WTC11 (cell line): ENCODE measurements around the gene B3GLCT. TPM values are rescaled to one million over a fixed set of nuclear protein-coding genes. Genes with fewer than 3 reads are reported as not detected.

Experiments used
- ATAC-seq: fragments of 200-7000 bp; cut with Tn5 transposase; 2 replicates; pipeline ENCODE4 v1.10.0; 2021; ENCODE audit warnings: mild to moderate bottlenecking, moderate library complexity
- CTCF ChIA-PET: fragments of 300-600 bp; sonication (Branson Sonifier 250); formaldehyde crosslinking; loops from one replicate; lab custom pipeline; 2021; ENCODE audit warnings: antibody characterized with exemption; lab: Charles Lee
- POLR2A ChIA-PET: fragments of 350-600 bp; sonication (Branson Sonifier 250); formaldehyde crosslinking; loops from one replicate; lab custom pipeline; 2021; ENCODE audit warnings: antibody characterized with exemption; lab: Charles Lee
- DNase-seq: peaks from one replicate; pipeline ENCODE4 v3.0.0; 2021; ENCODE audit warnings: low spot score
- H3K27ac Mint-ChIP-seq: 2 replicates; pipeline ENCODE4 v1.8.0; 2021; ENCODE audit warnings: mixed read lengths
- H3K27me3 Mint-ChIP-seq: 2 replicates; pipeline ENCODE4 v1.8.0; 2021; ENCODE audit warnings: low read depth, mild to moderate bottlenecking, moderate library complexity, mixed read lengths
- H3K36me3 Mint-ChIP-seq: 2 replicates; pipeline ENCODE4 v1.8.0; 2021; ENCODE audit warnings: mixed read lengths
- H3K4me1 Mint-ChIP-seq: 2 replicates; pipeline ENCODE4 v1.8.0; 2022; ENCODE audit warnings: mixed read lengths
- H3K4me3 Mint-ChIP-seq: 2 replicates; pipeline ENCODE4 v1.8.0; 2021; ENCODE audit warnings: mild to moderate bottlenecking, moderate library complexity, mixed read lengths
- H3K9me3 Mint-ChIP-seq: 2 replicates; pipeline ENCODE4 v1.8.0; 2021; ENCODE audit warnings: mixed read lengths
- ETV6 ChIP-seq: sonication (generic); formaldehyde crosslinking; IDR thresholded peaks from 2 replicates; pipeline ENCODE4 v1.8.1; 2022; ENCODE audit warnings: mild to moderate bottlenecking, missing genetic modification reagents
- FOXK1 ChIP-seq: sonication (generic); formaldehyde crosslinking; IDR thresholded peaks from 2 replicates; pipeline ENCODE4 v1.8.0; 2022; ENCODE audit warnings: mild to moderate bottlenecking, moderate library complexity, missing genetic modification reagents
- HMGA2 ChIP-seq: fragments of 250-450 bp; sonication (Bioruptor Pico); IDR thresholded peaks from 2 replicates; pipeline ENCODE4 v1.4.0; 2021; ENCODE audit warnings: mild to moderate bottlenecking, moderate library complexity
- MXD4 ChIP-seq: fragments of 250-450 bp; sonication (Bioruptor Pico); IDR thresholded peaks from 2 replicates; pipeline ENCODE4 v1.8.0; 2021; ENCODE audit warnings: mild to moderate bottlenecking, moderate library complexity, borderline replicate concordance
- MYBL2 ChIP-seq: sonication (generic); formaldehyde crosslinking; IDR thresholded peaks from 2 replicates; pipeline ENCODE4 v1.8.1; 2023; ENCODE audit warnings: mild to moderate bottlenecking, moderate library complexity, missing genetic modification reagents
- NR2C2 ChIP-seq: sonication (generic); formaldehyde crosslinking; IDR thresholded peaks from 2 replicates; pipeline ENCODE4 v1.8.0; 2022; ENCODE audit warnings: mild to moderate bottlenecking, missing genetic modification reagents
- NR3C1 ChIP-seq: sonication (generic); formaldehyde crosslinking; conservative IDR thresholded peaks from 2 replicates; pipeline ENCODE4 v1.8.1; 2023; ENCODE audit warnings: low read depth, mild to moderate bottlenecking, missing genetic modification reagents
- PRRX2 ChIP-seq: fragments of 250-450 bp; sonication (Bioruptor Pico); IDR thresholded peaks from 2 replicates; pipeline ENCODE4 v1.8.0; 2021; ENCODE audit warnings: mild to moderate bottlenecking
- TEAD1 ChIP-seq: sonication (generic); formaldehyde crosslinking; IDR thresholded peaks from 2 replicates; pipeline ENCODE4 v1.8.0; 2022; ENCODE audit warnings: mild to moderate bottlenecking, missing genetic modification reagents
- TEAD4 ChIP-seq: sonication (generic); formaldehyde crosslinking; IDR thresholded peaks from 2 replicates; pipeline ENCODE4 v1.8.0; 2022; ENCODE audit warnings: mild to moderate bottlenecking, missing genetic modification reagents
- TP53 ChIP-seq: sonication (generic); formaldehyde crosslinking; IDR thresholded peaks from 2 replicates; pipeline ENCODE4 v1.8.1; 2023; ENCODE audit warnings: mild to moderate bottlenecking, missing genetic modification reagents
- ZNF121 ChIP-seq: sonication (generic); formaldehyde crosslinking; IDR thresholded peaks from 2 replicates; pipeline ENCODE4 v1.8.0; 2023; ENCODE audit warnings: missing genetic modification reagents
- ZNF423 ChIP-seq: fragments of 250-450 bp; sonication (Bioruptor Pico); IDR thresholded peaks from 2 replicates; pipeline ENCODE4 v2.1.2; 2022; ENCODE audit warnings: mild to moderate bottlenecking, moderate library complexity
- ZNF671 ChIP-seq: fragments of 250-450 bp; sonication (Bioruptor Pico); IDR thresholded peaks from 2 replicates; pipeline ENCODE4 v1.8.0; 2021; ENCODE audit warnings: mild to moderate bottlenecking
- total RNA-seq: library from RNA; stranded (reverse); gene quantifications from 3 replicates; pipeline ENCODE4 v1.2.3, GENCODE V29; 2021
- TF ChIP-seq, protein P1 (sequence below): fragments of 250-450 bp; sonication (Bioruptor Pico); IDR thresholded peaks from 2 replicates; pipeline ENCODE4 v2.1.2; 2022; ENCODE audit warnings: mild to moderate bottlenecking, moderate library complexity
- TF ChIP-seq, protein P2 (sequence below): fragments of 250-450 bp; sonication (Bioruptor Pico); conservative IDR thresholded peaks from 2 replicates; pipeline ENCODE4 v1.9.0; 2021; ENCODE audit warnings: mild to moderate bottlenecking
- TF ChIP-seq, protein P3 (sequence below): sonication (generic); formaldehyde crosslinking; IDR thresholded peaks from 2 replicates; pipeline ENCODE4 v1.8.1; 2022; ENCODE audit warnings: mild to moderate bottlenecking, moderate library complexity, missing genetic modification reagents
- TF ChIP-seq, protein P4 (sequence below): sonication (generic); formaldehyde crosslinking; IDR thresholded peaks from 2 replicates; pipeline ENCODE4 v1.8.1; 2023; ENCODE audit warnings: mild to moderate bottlenecking, missing genetic modification reagents, borderline replicate concordance
- TF ChIP-seq, protein P5 (sequence below): sonication (generic); formaldehyde crosslinking; IDR thresholded peaks from 2 replicates; pipeline ENCODE4 v1.8.1; 2023; ENCODE audit warnings: mild to moderate bottlenecking, missing genetic modification reagents
- TF ChIP-seq, protein P6 (sequence below): sonication (generic); formaldehyde crosslinking; IDR thresholded peaks from 2 replicates; pipeline ENCODE4 v1.8.0; 2023; ENCODE audit warnings: missing genetic modification reagents, mild to moderate bottlenecking, borderline replicate concordance
- TF ChIP-seq, protein P7 (sequence below): fragments of 250-450 bp; sonication (Bioruptor Pico); IDR thresholded peaks from 2 replicates; pipeline ENCODE4 v1.8.0; 2021; ENCODE audit warnings: mild to moderate bottlenecking

B3GLCT gene
- total RNA-seq, 1 experiment from 2014 or later = 2.4 TPM

DNA sequence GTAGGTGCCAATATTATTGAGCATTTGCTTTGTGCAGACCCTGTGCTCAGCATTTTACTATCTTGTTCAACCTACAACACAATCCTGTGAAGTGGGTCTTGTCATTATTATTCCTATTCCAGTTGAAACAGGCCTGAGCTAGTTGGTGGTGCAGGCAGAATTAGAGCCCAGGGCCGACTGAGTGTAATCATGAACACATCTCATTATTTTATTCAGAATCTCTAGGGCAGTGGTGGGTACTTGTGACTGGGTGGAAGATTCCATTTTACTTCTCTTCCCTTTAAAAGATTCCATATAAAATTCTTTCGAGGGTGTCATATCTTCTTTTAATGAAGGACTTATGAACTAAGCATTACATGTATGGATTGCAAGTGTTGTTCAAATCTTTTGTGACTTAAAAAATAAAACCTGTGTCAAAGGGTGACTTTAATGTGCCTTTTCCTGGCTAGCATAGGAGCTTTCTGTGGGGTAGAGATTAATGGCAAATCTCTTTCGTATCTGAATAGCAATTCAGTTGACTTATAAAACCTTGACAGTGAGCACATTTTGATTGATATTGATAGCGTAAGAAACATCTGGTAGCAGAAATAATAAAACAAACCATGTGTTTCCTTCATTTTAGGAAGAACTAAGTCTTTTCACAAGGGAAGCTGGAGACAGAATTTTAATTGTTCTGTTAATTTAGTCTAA, 20.3 kb downstream of the B3GLCT start (continued):
- TF ChIP-seq, protein P1, sequence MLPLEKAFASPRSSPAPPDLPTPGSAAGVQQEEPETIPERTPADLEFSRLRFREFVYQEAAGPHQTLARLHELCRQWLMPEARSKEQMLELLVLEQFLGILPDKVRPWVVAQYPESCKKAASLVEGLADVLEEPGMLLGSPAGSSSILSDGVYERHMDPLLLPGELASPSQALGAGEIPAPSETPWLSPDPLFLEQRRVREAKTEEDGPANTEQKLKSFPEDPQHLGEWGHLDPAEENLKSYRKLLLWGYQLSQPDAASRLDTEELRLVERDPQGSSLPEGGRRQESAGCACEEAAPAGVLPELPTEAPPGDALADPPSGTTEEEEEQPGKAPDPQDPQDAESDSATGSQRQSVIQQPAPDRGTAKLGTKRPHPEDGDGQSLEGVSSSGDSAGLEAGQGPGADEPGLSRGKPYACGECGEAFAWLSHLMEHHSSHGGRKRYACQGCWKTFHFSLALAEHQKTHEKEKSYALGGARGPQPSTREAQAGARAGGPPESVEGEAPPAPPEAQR (CRISPR knock-in tag) = no peak
- no peak for TF ChIP-seq TEAD1 (CRISPR knock-in tag)
- TF ChIP-seq PRRX2 (CRISPR knock-in tag) = no peak
- TF ChIP-seq, protein P2, sequence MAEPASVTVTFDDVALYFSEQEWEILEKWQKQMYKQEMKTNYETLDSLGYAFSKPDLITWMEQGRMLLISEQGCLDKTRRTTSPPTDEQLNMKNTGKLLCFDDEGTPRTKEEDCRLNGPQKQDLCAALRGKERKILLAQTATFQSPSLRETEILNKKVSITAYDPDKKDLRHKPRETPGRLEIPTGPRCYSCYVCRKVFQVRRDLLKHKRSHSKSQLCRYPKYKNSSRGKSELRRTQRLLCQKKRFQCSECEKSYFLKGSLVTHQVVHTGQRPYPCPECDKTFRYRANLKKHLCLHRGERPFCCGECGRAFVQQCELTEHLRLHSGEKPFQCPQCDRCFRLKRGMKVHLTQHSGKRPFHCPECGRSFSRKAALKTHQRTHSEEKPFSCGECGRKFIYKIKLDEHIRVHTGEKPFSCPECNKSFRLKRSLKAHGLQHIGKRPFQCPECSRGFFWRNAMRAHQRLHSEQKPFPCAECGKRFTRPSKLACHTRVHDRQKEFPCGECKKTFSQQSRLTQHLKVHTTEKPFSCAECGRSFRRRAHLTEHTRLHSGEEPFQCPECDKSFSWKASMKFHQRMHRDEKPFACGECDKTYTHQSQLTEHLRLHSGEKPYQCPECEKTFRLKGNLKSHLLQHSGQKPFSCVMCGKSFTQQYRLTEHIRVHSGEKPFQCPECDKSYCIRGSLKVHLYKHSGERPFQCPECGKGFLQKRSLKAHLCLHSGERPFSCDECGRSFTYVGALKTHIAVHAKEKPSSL (CRISPR knock-in tag) = no peak
- no peak for TF ChIP-seq ZNF423 (CRISPR knock-in tag)
- TF ChIP-seq TP53 (CRISPR knock-in tag) = no peak
- no peak for TF ChIP-seq NR3C1 (CRISPR knock-in tag)
- TF ChIP-seq HMGA2 (CRISPR knock-in tag) = no peak
- TF ChIP-seq, protein P3, sequence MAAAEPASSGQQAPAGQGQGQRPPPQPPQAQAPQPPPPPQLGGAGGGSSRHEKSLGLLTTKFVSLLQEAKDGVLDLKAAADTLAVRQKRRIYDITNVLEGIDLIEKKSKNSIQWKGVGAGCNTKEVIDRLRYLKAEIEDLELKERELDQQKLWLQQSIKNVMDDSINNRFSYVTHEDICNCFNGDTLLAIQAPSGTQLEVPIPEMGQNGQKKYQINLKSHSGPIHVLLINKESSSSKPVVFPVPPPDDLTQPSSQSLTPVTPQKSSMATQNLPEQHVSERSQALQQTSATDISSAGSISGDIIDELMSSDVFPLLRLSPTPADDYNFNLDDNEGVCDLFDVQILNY (CRISPR knock-in tag) = no peak
- no peak for TF ChIP-seq NR2C2 (CRISPR knock-in tag)
- no peak for TF ChIP-seq MYBL2 (CRISPR knock-in tag)
- TF ChIP-seq, protein P4, sequence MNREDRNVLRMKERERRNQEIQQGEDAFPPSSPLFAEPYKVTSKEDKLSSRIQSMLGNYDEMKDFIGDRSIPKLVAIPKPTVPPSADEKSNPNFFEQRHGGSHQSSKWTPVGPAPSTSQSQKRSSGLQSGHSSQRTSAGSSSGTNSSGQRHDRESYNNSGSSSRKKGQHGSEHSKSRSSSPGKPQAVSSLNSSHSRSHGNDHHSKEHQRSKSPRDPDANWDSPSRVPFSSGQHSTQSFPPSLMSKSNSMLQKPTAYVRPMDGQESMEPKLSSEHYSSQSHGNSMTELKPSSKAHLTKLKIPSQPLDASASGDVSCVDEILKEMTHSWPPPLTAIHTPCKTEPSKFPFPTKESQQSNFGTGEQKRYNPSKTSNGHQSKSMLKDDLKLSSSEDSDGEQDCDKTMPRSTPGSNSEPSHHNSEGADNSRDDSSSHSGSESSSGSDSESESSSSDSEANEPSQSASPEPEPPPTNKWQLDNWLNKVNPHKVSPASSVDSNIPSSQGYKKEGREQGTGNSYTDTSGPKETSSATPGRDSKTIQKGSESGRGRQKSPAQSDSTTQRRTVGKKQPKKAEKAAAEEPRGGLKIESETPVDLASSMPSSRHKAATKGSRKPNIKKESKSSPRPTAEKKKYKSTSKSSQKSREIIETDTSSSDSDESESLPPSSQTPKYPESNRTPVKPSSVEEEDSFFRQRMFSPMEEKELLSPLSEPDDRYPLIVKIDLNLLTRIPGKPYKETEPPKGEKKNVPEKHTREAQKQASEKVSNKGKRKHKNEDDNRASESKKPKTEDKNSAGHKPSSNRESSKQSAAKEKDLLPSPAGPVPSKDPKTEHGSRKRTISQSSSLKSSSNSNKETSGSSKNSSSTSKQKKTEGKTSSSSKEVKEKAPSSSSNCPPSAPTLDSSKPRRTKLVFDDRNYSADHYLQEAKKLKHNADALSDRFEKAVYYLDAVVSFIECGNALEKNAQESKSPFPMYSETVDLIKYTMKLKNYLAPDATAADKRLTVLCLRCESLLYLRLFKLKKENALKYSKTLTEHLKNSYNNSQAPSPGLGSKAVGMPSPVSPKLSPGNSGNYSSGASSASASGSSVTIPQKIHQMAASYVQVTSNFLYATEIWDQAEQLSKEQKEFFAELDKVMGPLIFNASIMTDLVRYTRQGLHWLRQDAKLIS (CRISPR knock-in tag) = no peak
- TF ChIP-seq, all 79 proteins: peak for 0

DNA sequence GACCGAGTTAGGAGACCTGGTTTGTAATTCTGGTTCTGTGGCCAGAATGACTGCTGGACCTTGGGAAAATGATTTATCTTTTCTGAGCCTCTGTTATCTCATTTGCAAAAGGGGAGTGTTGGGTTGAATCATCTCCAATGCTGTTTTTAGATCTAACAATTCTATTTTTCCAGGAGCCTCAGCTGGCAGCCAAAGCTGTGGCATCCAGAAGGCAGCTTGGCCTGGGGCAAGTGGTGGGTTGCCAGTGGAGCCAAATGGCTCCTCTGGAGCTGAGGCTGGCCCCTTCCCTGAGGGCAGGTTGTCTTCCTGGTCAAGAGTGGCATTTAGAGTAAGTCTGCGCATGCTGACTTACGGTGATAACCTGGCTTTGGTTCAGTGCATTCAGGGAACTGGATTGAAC, 21.3 kb downstream of the B3GLCT start:
- H3K36me3 Mint-ChIP-seq = no peaks in the 10 kb centered on the region
- DNase-seq (no peak), ATAC-seq (no peak)
- ChIA-PET CTCF (no interaction called here), POLR2A (no interaction called here)
- no peak for TF ChIP-seq MXD4 (CRISPR knock-in tag)
- TF ChIP-seq, protein P5, sequence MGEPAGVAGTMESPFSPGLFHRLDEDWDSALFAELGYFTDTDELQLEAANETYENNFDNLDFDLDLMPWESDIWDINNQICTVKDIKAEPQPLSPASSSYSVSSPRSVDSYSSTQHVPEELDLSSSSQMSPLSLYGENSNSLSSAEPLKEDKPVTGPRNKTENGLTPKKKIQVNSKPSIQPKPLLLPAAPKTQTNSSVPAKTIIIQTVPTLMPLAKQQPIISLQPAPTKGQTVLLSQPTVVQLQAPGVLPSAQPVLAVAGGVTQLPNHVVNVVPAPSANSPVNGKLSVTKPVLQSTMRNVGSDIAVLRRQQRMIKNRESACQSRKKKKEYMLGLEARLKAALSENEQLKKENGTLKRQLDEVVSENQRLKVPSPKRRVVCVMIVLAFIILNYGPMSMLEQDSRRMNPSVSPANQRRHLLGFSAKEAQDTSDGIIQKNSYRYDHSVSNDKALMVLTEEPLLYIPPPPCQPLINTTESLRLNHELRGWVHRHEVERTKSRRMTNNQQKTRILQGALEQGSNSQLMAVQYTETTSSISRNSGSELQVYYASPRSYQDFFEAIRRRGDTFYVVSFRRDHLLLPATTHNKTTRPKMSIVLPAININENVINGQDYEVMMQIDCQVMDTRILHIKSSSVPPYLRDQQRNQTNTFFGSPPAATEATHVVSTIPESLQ (CRISPR knock-in tag) = no peak
- no peak for TF ChIP-seq ZNF121
- no peak for TF ChIP-seq TEAD4
- TF ChIP-seq, protein P6, sequence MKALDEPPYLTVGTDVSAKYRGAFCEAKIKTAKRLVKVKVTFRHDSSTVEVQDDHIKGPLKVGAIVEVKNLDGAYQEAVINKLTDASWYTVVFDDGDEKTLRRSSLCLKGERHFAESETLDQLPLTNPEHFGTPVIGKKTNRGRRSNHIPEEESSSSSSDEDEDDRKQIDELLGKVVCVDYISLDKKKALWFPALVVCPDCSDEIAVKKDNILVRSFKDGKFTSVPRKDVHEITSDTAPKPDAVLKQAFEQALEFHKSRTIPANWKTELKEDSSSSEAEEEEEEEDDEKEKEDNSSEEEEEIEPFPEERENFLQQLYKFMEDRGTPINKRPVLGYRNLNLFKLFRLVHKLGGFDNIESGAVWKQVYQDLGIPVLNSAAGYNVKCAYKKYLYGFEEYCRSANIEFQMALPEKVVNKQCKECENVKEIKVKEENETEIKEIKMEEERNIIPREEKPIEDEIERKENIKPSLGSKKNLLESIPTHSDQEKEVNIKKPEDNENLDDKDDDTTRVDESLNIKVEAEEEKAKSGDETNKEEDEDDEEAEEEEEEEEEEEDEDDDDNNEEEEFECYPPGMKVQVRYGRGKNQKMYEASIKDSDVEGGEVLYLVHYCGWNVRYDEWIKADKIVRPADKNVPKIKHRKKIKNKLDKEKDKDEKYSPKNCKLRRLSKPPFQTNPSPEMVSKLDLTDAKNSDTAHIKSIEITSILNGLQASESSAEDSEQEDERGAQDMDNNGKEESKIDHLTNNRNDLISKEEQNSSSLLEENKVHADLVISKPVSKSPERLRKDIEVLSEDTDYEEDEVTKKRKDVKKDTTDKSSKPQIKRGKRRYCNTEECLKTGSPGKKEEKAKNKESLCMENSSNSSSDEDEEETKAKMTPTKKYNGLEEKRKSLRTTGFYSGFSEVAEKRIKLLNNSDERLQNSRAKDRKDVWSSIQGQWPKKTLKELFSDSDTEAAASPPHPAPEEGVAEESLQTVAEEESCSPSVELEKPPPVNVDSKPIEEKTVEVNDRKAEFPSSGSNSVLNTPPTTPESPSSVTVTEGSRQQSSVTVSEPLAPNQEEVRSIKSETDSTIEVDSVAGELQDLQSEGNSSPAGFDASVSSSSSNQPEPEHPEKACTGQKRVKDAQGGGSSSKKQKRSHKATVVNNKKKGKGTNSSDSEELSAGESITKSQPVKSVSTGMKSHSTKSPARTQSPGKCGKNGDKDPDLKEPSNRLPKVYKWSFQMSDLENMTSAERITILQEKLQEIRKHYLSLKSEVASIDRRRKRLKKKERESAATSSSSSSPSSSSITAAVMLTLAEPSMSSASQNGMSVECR (CRISPR knock-in tag) = no peak
- no peak for TF ChIP-seq ETV6 (CRISPR knock-in tag)
- TF ChIP-seq FOXK1 (CRISPR knock-in tag) = no peak
- TF ChIP-seq, protein P7, sequence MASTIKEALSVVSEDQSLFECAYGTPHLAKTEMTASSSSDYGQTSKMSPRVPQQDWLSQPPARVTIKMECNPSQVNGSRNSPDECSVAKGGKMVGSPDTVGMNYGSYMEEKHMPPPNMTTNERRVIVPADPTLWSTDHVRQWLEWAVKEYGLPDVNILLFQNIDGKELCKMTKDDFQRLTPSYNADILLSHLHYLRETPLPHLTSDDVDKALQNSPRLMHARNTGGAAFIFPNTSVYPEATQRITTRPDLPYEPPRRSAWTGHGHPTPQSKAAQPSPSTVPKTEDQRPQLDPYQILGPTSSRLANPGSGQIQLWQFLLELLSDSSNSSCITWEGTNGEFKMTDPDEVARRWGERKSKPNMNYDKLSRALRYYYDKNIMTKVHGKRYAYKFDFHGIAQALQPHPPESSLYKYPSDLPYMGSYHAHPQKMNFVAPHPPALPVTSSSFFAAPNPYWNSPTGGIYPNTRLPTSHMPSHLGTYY (CRISPR knock-in tag) = no peak
- no peak for TF ChIP-seq ZNF671 (CRISPR knock-in tag)
- peaks cover 9% of the 10 kb centered on the region for H3K4me1 Mint-ChIP-seq
- no peak overlapping the region for H3K27ac Mint-ChIP-seq
- H3K27me3 Mint-ChIP-seq = no peaks in the 10 kb centered on the region
- no peak overlapping the region for H3K4me3 Mint-ChIP-seq
- H3K9me3 Mint-ChIP-seq = peaks cover 14% of the 10 kb centered on the region
